ENCODE measurements around the gene SLC2A13.
"Not testable (repeated sequence)": the region's sequence is repeated elsewhere in the genome, so short reads cannot be mapped to it uniquely, and the experiment has no call there.

Gene SLC2A13

GRCh38 chr12:40038619-40039018, 67.3 kb downstream of the SLC2A13 start:
- no peak for TF ChIP-seq CTCF (IDR thresholded peaks at IDR 0.05; ENCODE audit: extremely low read depth, insufficient read depth, missing control alignments)
- in situ Hi-C loops (cut with MboI; ENCODE audit: low pct_unique_long_range_greater_than_20kb, low sequenced_read_pairs, unreplicated experiment): no loop called here
- no peak for DNase-seq (ENCODE audit: low spot score)

GRCh38 chr12:40034712-40035111, 71.2 kb downstream of the SLC2A13 start:
- no peak for DNase-seq (ENCODE audit: low spot score)
- no peak for TF ChIP-seq CTCF (IDR thresholded peaks at IDR 0.05; ENCODE audit: extremely low read depth, insufficient read depth, missing control alignments)
- in situ Hi-C loops (cut with MboI; ENCODE audit: low pct_unique_long_range_greater_than_20kb, low sequenced_read_pairs, unreplicated experiment): no loop called here

- DNase-seq (ENCODE audit: low spot score): no peak
- no peak for TF ChIP-seq CTCF (IDR thresholded peaks at IDR 0.05; ENCODE audit: extremely low read depth, insufficient read depth, missing control alignments)
- in situ Hi-C loops (cut with MboI; ENCODE audit: low pct_unique_long_range_greater_than_20kb, low sequenced_read_pairs, unreplicated experiment): no loop called here
Observed at GRCh38 chr12:40034156-40034555, 71.7 kb downstream of the SLC2A13 start.

- DNase-seq (ENCODE audit: low spot score): no peak
- TF ChIP-seq CTCF (IDR thresholded peaks at IDR 0.05; ENCODE audit: extremely low read depth, insufficient read depth, missing control alignments): no peak
- in situ Hi-C loops (cut with MboI; ENCODE audit: low pct_unique_long_range_greater_than_20kb, low sequenced_read_pairs, unreplicated experiment): no loop called here
Observed at GRCh38 chr12:40033242-40033630, 72.6 kb downstream of the SLC2A13 start.

GRCh38 chr12:40032433-40033241, 73.2 kb downstream of the SLC2A13 start:
- no peak for TF ChIP-seq CTCF (IDR thresholded peaks at IDR 0.05; ENCODE audit: extremely low read depth, insufficient read depth, missing control alignments)
- in situ Hi-C loops (cut with MboI; ENCODE audit: low pct_unique_long_range_greater_than_20kb, low sequenced_read_pairs, unreplicated experiment): no loop called here
- no peak for DNase-seq (ENCODE audit: low spot score)

- TF ChIP-seq CTCF (IDR thresholded peaks at IDR 0.05; ENCODE audit: extremely low read depth, insufficient read depth, missing control alignments): no peak
- in situ Hi-C loops (cut with MboI; ENCODE audit: low pct_unique_long_range_greater_than_20kb, low sequenced_read_pairs, unreplicated experiment): no loop called here
Observed at GRCh38 chr12:40031965-40032364, 73.9 kb downstream of the SLC2A13 start.

GRCh38 chr12:40030970-40031369, 74.9 kb downstream of the SLC2A13 start:
- in situ Hi-C loops (cut with MboI; ENCODE audit: low pct_unique_long_range_greater_than_20kb, low sequenced_read_pairs, unreplicated experiment); DNase-seq (ENCODE audit: low spot score): not testable (repeated sequence)

More at GRCh38 chr12:40031965-40032364, 73.9 kb downstream of the SLC2A13 start:
- DNase-seq (ENCODE audit: low spot score): no peak
